AG10803 (cell line): ENCODE measurements around the gene NPHP4.

Experiments used
- DNase-seq: peaks from one replicate; pipeline ENCODE4 v3.0.0; 2010; ENCODE audit warnings: low read depth
- H3K4me3 ChIP-seq: 2 replicates; pipeline ENCODE4 v1.5.1; 2011; ENCODE audit warnings: mild to moderate bottlenecking, low read length, control low read depth
- CTCF ChIP-seq: conservative IDR thresholded peaks from 2 replicates; pipeline ENCODE4 v1.5.1; 2011; ENCODE audit warnings: mild to moderate bottlenecking, low read length, control low read depth, inconsistent platforms

The NPHP4 gene

GRCh38 chr1:5908461-5909375 lies 83.5 kb downstream of the NPHP4 start:
- H3K4me3 ChIP-seq: no peak overlapping the region
- TF ChIP-seq CTCF: no peak
- DNase-seq: no peak

GRCh38 chr1:5907966-5908365 lies 84.3 kb downstream of the NPHP4 start:
- H3K4me3 ChIP-seq: no peak overlapping the region
- TF ChIP-seq CTCF: no peak
- no peak for DNase-seq

GRCh38 chr1:5907386-5907785 lies 84.8 kb downstream of the NPHP4 start:
- no peak for TF ChIP-seq CTCF
- no peak for DNase-seq
- H3K4me3 ChIP-seq: no peak overlapping the region

GRCh38 chr1:5906966-5907365 lies 85.3 kb downstream of the NPHP4 start:
- DNase-seq: no peak
- no peak overlapping the region for H3K4me3 ChIP-seq
- no peak for TF ChIP-seq CTCF

GRCh38 chr1:5906116-5906515 lies 86.1 kb downstream of the NPHP4 start:
- H3K4me3 ChIP-seq: no peak overlapping the region
- DNase-seq: no peak
- no peak for TF ChIP-seq CTCF

GRCh38 chr1:5905436-5905835 lies 86.8 kb downstream of the NPHP4 start:
- TF ChIP-seq CTCF: no peak
- no peak for DNase-seq
- H3K4me3 ChIP-seq: no peak overlapping the region

GRCh38 chr1:5904551-5904950 lies 87.7 kb downstream of the NPHP4 start:
- no peak for DNase-seq
- TF ChIP-seq CTCF: no peak
- no peak overlapping the region for H3K4me3 ChIP-seq
